Mesodermal cell (in vitro differentiated cells): ENCODE data around the gene FOXI2.

Experiments
- H3K27ac ChIP-seq: 2 replicates; pipeline ENCODE4 v1.7.0; 2013; ENCODE audit warnings: mild to moderate bottlenecking, low read depth, low read length, moderate library complexity; ENCODE audit not compliant: severe bottlenecking
- H3K36me3 ChIP-seq: 2 replicates; pipeline ENCODE4 v1.7.1; 2013; ENCODE audit warnings: mild to moderate bottlenecking, low read length, moderate library complexity; ENCODE audit not compliant: control insufficient read depth, insufficient read depth
- H3K4me1 ChIP-seq: one replicate; pipeline ENCODE4 v1.7.1; 2013; ENCODE audit warnings: mild to moderate bottlenecking, low read length; ENCODE audit not compliant: insufficient read depth, control insufficient read depth, poor library complexity, severe bottlenecking
- H3K4me3 ChIP-seq: 2 replicates; pipeline ENCODE4 v1.7.0; 2013; ENCODE audit warnings: low read length, control low read depth, mild to moderate bottlenecking; ENCODE audit not compliant: insufficient read depth, poor library complexity, severe bottlenecking; ENCODE audit errors: extremely low read depth
- H3K9me3 ChIP-seq: 2 replicates; pipeline ENCODE4 v1.7.1; 2013; ENCODE audit warnings: mild to moderate bottlenecking, low read length, moderate library complexity; ENCODE audit not compliant: control insufficient read depth
- WGBS, 2 experiments: methylation state at CpG; one replicate each; pipeline ENCODE4 v1.1.5; 2013; ENCODE audit warnings: missing lambda C conversion rate in 2 of 2; ENCODE audit not compliant: insufficient coverage in 2 of 2; 5-methylcytosine and 5-hydroxymethylcytosine counted together

The FOXI2 gene

DNA sequence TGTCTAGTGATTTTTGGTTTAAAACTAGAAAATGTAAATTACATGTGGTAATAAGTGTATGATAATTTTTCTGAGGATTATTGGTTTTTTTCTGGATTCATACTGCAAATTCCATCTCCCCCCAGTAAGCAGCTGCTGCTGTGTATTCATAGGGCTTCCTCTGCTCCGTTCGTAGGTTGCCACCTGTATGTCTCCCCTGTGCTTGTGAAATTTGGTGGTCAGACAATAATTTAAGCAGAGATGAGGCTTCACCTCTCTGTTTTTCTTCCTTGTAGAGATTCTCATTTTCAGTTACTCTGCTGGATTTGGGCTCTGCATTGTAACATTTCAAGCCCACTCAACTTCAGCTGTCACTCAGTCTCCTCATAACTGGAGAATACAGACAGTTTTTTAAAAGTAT lies 50.9 kb downstream of the FOXI2 start:
- H3K9me3 ChIP-seq: no peaks in the 10 kb centered on the region
- H3K4me3 ChIP-seq: no peak overlapping the region
- whole genome bisulfite sequencing, 2 experiments: 82% methylated on average over 2 of the region's 2 CpGs; no CpG with 5 or more reads in 1 of the 2 experiments
- no peaks in the 10 kb centered on the region for H3K4me1 ChIP-seq
- no peak overlapping the region for H3K27ac ChIP-seq
- no peaks in the 10 kb centered on the region for H3K36me3 ChIP-seq

GRCh38 chr10:127790066-127790624 lies 53.2 kb downstream of the FOXI2 start:
- Histone ChIP-seq H3K27ac (no peak overlapping the region), H3K9me3 (no peaks in the 10 kb centered on the region)
- WGBS, 2 experiments: 81 to 90% methylated on average over 4 to 5 of the region's 7 CpGs

More at GRCh38 chr10:127790066-127790624, 53.2 kb downstream of the FOXI2 start:
- no peaks in the 10 kb centered on the region for H3K4me1 ChIP-seq
- no peak overlapping the region for H3K4me3 ChIP-seq
- no peaks in the 10 kb centered on the region for H3K36me3 ChIP-seq
